Stimulated activated CD8-positive, alpha-beta memory T cell treated with anti-CD3 and anti-CD28 coated beads, Interleukin-15, amount 100 ng/mL, for 24 hours (primary cell): Measurements from ENCODE around the gene PNPLA4.

Experiments used
- DNase-seq: peaks from one replicate; pipeline ENCODE4 v3.0.0-alpha.2; 2020; ENCODE audit warnings: low read depth

PNPLA4 gene

DNA sequence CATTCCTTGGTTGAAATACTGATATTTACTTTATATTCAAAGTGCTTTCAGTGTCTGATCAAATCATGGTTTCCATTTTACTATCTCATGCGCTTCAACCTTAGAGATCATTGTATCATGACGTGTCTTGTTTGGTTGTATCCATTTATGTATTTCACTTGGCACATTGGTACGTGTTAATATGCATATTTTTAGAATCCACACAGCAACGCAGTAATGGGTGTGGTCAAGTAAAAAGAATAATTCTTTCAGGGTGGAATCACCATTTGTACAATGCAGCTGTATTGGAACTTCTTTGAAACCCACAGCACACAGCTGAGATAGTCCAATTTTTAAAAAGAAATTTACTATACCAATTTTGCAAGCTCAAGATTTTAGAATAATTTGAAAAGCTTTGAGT is 55.2 kb downstream of the PNPLA4 start:
- DNase-seq = no peak

DNA sequence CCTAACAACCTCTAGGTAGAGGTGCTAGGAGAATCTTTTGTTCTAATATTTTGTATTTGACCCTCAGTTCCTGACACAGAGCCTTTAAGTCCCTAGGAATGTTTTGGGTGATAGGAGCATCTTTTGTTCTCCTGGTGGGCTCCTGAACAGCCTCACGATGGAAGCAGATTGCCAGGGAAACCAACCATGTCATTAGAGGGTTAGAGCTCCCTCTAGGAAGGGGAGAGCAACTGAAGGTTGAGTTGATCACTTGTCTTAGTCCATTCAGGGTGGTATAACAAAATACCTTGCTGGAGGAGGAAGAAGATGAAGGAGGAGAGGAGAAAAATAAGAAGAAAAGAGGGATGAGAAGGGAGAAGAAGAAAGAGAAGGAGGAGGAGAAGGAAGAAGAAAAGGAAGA is 75.0 kb downstream of the PNPLA4 start:
- DNase-seq = no peak
